Measurements from ENCODE around the gene MRPL58. TPM values are rescaled to one million over a fixed set of nuclear protein-coding genes. Genes with fewer than 3 reads are reported as not detected.

Gene MRPL58
- total and polyA plus RNA-seq, 2 of the 8 experiments (the other 6 are each of a cell fraction or from before 2014, with no cell fraction given), result 43.6 to 49.1 TPM

DNA sequence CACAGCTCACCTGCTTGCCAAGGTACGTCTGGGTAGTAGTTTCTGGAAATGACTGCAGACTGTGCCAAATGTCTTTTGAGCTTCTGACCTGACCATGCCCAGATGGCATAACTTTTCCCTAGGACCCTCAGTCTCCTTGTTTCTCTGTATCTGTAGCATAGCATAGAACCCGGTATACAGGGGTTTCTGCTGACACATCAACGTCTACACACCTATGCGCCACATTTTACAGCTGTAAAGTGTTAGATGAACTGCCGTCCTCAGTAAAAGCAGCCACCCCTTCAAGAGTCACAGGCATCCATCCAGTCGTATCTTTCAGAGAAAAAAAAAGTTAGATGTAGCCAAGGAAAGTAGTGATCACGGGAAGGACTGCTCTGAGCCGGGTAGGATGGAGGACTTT is 52.0 kb downstream of the MRPL58 start (continued):
- TF ChIP-seq, protein P1, sequence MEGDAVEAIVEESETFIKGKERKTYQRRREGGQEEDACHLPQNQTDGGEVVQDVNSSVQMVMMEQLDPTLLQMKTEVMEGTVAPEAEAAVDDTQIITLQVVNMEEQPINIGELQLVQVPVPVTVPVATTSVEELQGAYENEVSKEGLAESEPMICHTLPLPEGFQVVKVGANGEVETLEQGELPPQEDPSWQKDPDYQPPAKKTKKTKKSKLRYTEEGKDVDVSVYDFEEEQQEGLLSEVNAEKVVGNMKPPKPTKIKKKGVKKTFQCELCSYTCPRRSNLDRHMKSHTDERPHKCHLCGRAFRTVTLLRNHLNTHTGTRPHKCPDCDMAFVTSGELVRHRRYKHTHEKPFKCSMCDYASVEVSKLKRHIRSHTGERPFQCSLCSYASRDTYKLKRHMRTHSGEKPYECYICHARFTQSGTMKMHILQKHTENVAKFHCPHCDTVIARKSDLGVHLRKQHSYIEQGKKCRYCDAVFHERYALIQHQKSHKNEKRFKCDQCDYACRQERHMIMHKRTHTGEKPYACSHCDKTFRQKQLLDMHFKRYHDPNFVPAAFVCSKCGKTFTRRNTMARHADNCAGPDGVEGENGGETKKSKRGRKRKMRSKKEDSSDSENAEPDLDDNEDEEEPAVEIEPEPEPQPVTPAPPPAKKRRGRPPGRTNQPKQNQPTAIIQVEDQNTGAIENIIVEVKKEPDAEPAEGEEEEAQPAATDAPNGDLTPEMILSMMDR (IDR thresholded peaks at IDR 0.05; ENCODE audit: control extremely low read depth in 1 of 3, insufficient read depth in 1 of 3, low read depth in 1 of 3, low read length in 3 of 3), result no peak
- TF ChIP-seq CTBP2 (IDR thresholded peaks at IDR 0.05; ENCODE audit: borderline replicate concordance, insufficient read depth, insufficient read length, low read length) (no peak), SP1 (IDR thresholded peaks at IDR 0.05; ENCODE audit: low read depth, low read length) (no peak), CEBPB (IDR thresholded peaks at IDR 0.05; ENCODE audit: low read depth, low read length) (no peak), SIN3A (conservative IDR thresholded peaks at IDR 0.05 in 1 of 2, IDR thresholded peaks at IDR 0.05 in 1 of 2; ENCODE audit: low read depth in 1 of 2, low read length in 2 of 2) (no peak), SIX5 (IDR thresholded peaks at IDR 0.05; ENCODE audit: low read depth, low read length) (no peak)
